Subcutaneous abdominal adipose tissue (tissue), 5 donors: ENCODE data around the gene CEMIP2.
"Not testable (repeated sequence)": the region's sequence is repeated elsewhere in the genome, so short reads cannot be mapped to it uniquely, and the experiment has no call there.

Source experiments
- H3K27ac ChIP-seq: one replicate; pipeline ENCODE4 v1.7.0; 2013; ENCODE audit warnings: low read depth, mild to moderate bottlenecking, inconsistent platforms, low read length, moderate library complexity
- H3K27me3 ChIP-seq, 5 donors: one replicate each; pipeline ENCODE4 v1.7.0; 2013; ENCODE audit warnings: low read length in 5 of 5, inconsistent platforms in 1 of 5; ENCODE audit not compliant: control insufficient read depth in 5 of 5, insufficient read depth in 4 of 5
- H3K36me3 ChIP-seq, 5 donors: one replicate each; pipeline ENCODE4 v1.7.0; 2013; ENCODE audit warnings: low read length in 5 of 5; ENCODE audit not compliant: control insufficient read depth in 5 of 5, insufficient read depth in 5 of 5
- H3K4me1 ChIP-seq, 5 donors: one replicate each; pipeline ENCODE4 v1.7.0; 2013; ENCODE audit warnings: low read length in 5 of 5, mild to moderate bottlenecking in 3 of 5, moderate library complexity in 1 of 5; ENCODE audit not compliant: control insufficient read depth in 5 of 5, insufficient read depth in 5 of 5
- H3K4me3 ChIP-seq, 5 donors: one replicate each; pipeline ENCODE4 v1.7.0; 2013; ENCODE audit warnings: low read length in 5 of 5, low read depth in 1 of 5
- H3K9ac ChIP-seq, 5 donors: one replicate each; pipeline ENCODE4 v1.7.0; 2013; ENCODE audit warnings: low read length in 5 of 5, mild to moderate bottlenecking in 4 of 5, moderate library complexity in 3 of 5
- H3K9me3 ChIP-seq, 5 donors: one replicate each; pipeline ENCODE4 v1.7.0; 2013; ENCODE audit warnings: low read length in 5 of 5; ENCODE audit not compliant: control insufficient read depth in 5 of 5
- donor health status: healthy.
- donor health status: healthy.
- donor health status: healthy.
- donor health status: healthy.
- donor health status: healthy.

Gene CEMIP2

GRCh38 chr9:71657276-71657675, 111.0 kb downstream of the CEMIP2 start:
- not testable (repeated sequence) for H3K27me3 ChIP-seq, H3K36me3 ChIP-seq, H3K4me3 ChIP-seq, H3K9ac ChIP-seq, H3K9me3 ChIP-seq, H3K27ac ChIP-seq
- H3K4me1 ChIP-seq: peaks cover 0 to 15% (median 10%) of the 10 kb centered on the region in 5 donors

GRCh38 chr9:71656496-71656895, 111.8 kb downstream of the CEMIP2 start:
- Histone ChIP-seq H3K36me3 (no peaks in the 10 kb centered on the region), H3K9me3 (no peaks in the 10 kb centered on the region), H3K27me3 (no peaks in the 10 kb centered on the region), H3K4me3 (no peak overlapping the region), H3K27ac (no peak overlapping the region), H3K9ac (no peak overlapping the region), H3K4me1 (peaks cover 0 to 8% (median 3%) of the 10 kb centered on the region in 5 donors)

- no peak overlapping the region for H3K4me3 ChIP-seq
- peaks cover 0 to 6% (median 0%) of the 10 kb centered on the region in 5 donors for H3K4me1 ChIP-seq
- H3K36me3 ChIP-seq: no peaks in the 10 kb centered on the region
- no peaks in the 10 kb centered on the region for H3K27me3 ChIP-seq
- no peak overlapping the region for H3K27ac ChIP-seq
- no peaks in the 10 kb centered on the region for H3K9me3 ChIP-seq
- no peak overlapping the region for H3K9ac ChIP-seq
These were observed 112.5 kb downstream of the CEMIP2 start for GRCh38 chr9:71655778-71656177.

- H3K4me1 ChIP-seq: peaks cover 0 to 5% (median 0%) of the 10 kb centered on the region in 5 donors
- no peaks in the 10 kb centered on the region for H3K9me3 ChIP-seq
- H3K4me3 ChIP-seq: no peak overlapping the region
- no peaks in the 10 kb centered on the region for H3K27me3 ChIP-seq
- H3K36me3 ChIP-seq: no peaks in the 10 kb centered on the region
- H3K9ac ChIP-seq: no peak overlapping the region
- H3K27ac ChIP-seq: no peak overlapping the region
These were observed 113.2 kb downstream of the CEMIP2 start for GRCh38 chr9:71655141-71655540.

- H3K27me3 ChIP-seq: no peaks in the 10 kb centered on the region
- H3K4me1 ChIP-seq: peaks cover 1 to 11% (median 6%) of the 10 kb centered on the region in 5 donors
- no peaks in the 10 kb centered on the region for H3K36me3 ChIP-seq
- H3K9me3 ChIP-seq: no peaks in the 10 kb centered on the region
- H3K4me3 ChIP-seq: no peak overlapping the region
- no peak overlapping the region for H3K27ac ChIP-seq
- no peak overlapping the region for H3K9ac ChIP-seq
These were observed 115.8 kb downstream of the CEMIP2 start for GRCh38 chr9:71652480-71652879.

GRCh38 chr9:71648453-71648852, 119.9 kb downstream of the CEMIP2 start:
- H3K4me3 ChIP-seq: no peak overlapping the region
- H3K4me1 ChIP-seq: peaks cover 4 to 30% (median 19%) of the 10 kb centered on the region in 5 donors
- H3K9ac ChIP-seq: no peak overlapping the region
- H3K27ac ChIP-seq: no peak overlapping the region
- no peaks in the 10 kb centered on the region for H3K27me3 ChIP-seq
- no peaks in the 10 kb centered on the region for H3K36me3 ChIP-seq
- no peaks in the 10 kb centered on the region for H3K9me3 ChIP-seq

- H3K27me3 ChIP-seq: no peaks in the 10 kb centered on the region
- no peak overlapping the region for H3K27ac ChIP-seq
- no peaks in the 10 kb centered on the region for H3K36me3 ChIP-seq
- peak overlapping the region in 4 of 5 donors; percentile 7 to 44 (median 20) for H3K4me3 ChIP-seq
- no peaks in the 10 kb centered on the region for H3K9me3 ChIP-seq
- H3K4me1 ChIP-seq: peaks cover 4 to 30% (median 19%) of the 10 kb centered on the region in 5 donors
- H3K9ac ChIP-seq: peak overlapping the region in 1 of 5 donors; percentile 54
These were observed 121.2 kb downstream of the CEMIP2 start for GRCh38 chr9:71647094-71647591.

- Histone ChIP-seq H3K4me1 (peaks cover 4 to 30% (median 19%) of the 10 kb centered on the region in 5 donors), H3K36me3 (no peaks in the 10 kb centered on the region), H3K4me3 (no peak overlapping the region), H3K27me3 (no peaks in the 10 kb centered on the region), H3K27ac (no peak overlapping the region), H3K9me3 (no peaks in the 10 kb centered on the region), H3K9ac (no peak overlapping the region)
These were observed 122.2 kb downstream of the CEMIP2 start for GRCh38 chr9:71646131-71646530.

GRCh38 chr9:71644819-71645362, 123.4 kb downstream of the CEMIP2 start:
- Histone ChIP-seq H3K9ac (no peak overlapping the region), H3K36me3 (no peaks in the 10 kb centered on the region), H3K9me3 (no peaks in the 10 kb centered on the region), H3K27me3 (no peaks in the 10 kb centered on the region), H3K27ac (no peak overlapping the region), H3K4me3 (no peak overlapping the region), H3K4me1 (peaks cover 4 to 30% (median 19%) of the 10 kb centered on the region in 5 donors)

GRCh38 chr9:71643330-71643729, 125.0 kb downstream of the CEMIP2 start:
- Histone ChIP-seq H3K36me3 (no peaks in the 10 kb centered on the region), H3K27me3 (no peaks in the 10 kb centered on the region), H3K4me3 (no peak overlapping the region), H3K9ac (no peak overlapping the region), H3K4me1 (peaks cover 6 to 36% (median 19%) of the 10 kb centered on the region in 5 donors), H3K9me3 (no peaks in the 10 kb centered on the region), H3K27ac (no peak overlapping the region)
